NCI-H1694 treated with DMSO at 0.1 percent for 48 hours (cell line): Measurements from ENCODE around the gene RBM47.

Experiments
- DNase-seq: peaks from one replicate; lab custom pipeline; 2025; lab: John Stamatoyannopoulos, UW

The RBM47 gene

DNA sequence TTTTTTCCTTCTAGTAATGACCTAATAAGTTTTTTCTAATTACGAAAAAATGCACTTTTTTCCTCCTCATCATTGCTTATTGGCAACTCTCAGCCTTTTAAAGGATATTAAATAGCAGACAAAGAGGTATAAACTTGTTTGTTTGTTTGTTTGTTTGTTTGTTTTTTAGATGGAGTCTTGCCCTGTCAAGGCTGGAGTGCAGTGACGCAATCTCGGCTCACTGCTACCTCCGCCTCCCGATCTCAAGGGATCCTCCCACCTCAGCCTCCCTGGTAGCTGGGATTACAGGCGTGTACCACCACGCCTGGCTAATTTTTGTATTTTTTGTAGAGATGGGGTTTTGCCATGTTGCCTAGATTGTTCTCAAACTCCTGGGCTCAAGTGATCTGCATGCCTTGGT is 6.0 kb downstream of the RBM47 start:
- no peak for DNase-seq

GRCh38 chr4:40622913-40623312 is 6.8 kb downstream of the RBM47 start:
- DNase-seq, result no peak

DNA sequence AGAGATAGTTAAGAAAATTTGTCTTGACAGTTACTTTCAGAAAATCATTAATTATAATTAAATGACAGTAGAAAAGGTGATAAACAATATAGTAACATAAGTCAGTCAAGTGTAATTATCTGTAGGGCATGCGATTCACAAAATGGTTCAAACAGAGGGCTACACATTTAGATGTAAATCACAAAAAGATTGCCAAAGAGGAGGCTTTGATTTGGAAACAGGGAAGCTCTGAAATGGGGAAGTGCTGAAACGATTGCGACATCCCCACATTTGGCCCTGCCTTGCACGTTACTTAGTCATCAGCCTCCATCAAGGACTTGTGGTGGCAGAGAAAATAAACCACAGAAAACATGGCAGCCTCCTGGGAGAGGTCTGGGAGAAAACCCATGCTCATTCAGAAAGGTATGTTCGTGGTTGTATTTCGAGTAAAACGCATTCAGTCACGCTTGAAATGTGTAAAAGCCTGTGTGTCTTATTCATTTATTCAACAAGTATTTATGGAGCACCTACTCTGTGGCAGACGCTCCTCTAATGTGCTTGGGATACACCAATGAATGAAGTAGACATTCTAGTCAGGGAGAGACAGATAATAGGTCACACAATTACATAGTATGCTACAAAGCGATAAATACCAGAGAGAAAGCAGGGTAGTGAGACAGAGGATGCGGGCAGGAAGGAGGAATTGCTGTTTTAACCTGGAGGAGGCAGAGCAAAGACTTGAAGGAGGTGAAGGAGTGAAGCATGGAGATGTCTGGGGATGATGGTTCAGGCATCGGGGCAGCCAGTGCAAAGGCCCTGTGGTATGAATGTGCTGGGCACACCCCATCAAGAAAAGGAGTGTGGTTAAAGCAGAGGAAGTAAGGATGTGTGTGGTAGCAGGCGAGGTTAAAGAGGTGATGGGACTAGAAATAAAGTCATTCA is 7.8 kb downstream of the RBM47 start:
- no peak for DNase-seq

- DNase-seq, result no peak
These were observed 8.5 kb downstream of the RBM47 start for GRCh38 chr4:40621229-40621591.

DNA sequence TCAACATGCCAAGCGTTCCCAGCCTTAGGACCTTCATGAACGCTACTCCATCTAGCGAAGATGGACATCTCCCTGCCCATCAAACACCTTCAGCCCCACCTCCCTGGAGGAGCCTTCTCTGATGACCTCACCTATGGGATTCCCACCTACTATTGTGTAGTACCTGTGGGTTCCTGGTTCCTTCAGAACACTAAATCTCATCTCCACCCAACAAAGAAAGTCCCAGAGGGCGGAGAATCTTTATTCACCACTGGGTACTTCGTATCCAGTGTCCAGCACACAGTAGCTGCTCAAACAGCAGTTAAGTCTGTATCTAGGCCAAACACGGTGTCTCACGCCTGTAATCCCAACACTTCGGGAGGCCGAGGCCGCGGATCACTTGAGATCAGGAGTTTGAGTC is 10.1 kb downstream of the RBM47 start:
- DNase-seq, result no peak

GRCh38 chr4:40617872-40618271 is 11.8 kb downstream of the RBM47 start:
- DNase-seq, result no peak

- no peak for DNase-seq
These were observed 15.6 kb downstream of the RBM47 start for GRCh38 chr4:40614031-40614430.

- DNase-seq, result no peak
These were observed 16.2 kb downstream of the RBM47 start for GRCh38 chr4:40613456-40613855.

DNA sequence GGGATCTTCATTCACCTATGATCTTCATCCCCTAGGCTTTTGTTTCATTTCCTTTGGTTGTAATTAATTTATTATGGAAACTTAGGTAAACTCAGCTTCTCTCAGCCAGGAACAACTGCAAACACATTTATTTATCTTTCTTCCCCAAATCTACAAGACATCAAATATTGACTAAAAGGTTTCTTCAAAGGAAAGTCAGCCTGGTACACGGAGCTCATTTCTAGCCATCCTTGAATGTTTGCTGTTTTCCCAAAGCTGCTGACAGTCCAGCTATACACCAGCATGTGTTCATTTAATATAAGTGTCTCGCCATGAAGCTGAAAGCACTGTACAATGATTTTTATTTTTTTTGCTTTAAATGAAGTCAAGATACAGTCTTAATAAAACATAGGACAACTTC is 16.8 kb downstream of the RBM47 start:
- DNase-seq, result no peak

DNA sequence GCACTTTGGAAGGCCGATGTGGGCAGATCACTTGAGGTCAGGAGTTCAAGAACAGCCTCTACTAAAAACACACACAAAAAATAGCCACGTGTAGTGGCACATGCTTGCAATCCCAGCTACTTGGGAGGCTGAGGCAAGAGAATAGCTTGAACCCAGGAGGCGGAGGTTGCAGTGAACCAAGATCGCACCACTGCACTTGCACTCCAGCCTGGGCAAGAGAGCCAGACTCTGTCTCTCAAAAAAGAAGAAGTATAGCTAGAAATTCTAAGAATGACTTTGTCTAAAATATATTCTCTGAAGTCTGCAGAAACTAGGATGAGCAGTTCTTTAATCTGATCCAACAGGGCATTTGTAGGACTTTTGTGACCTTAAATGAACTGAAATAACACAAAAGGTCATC is 17.4 kb downstream of the RBM47 start:
- no peak for DNase-seq

DNA sequence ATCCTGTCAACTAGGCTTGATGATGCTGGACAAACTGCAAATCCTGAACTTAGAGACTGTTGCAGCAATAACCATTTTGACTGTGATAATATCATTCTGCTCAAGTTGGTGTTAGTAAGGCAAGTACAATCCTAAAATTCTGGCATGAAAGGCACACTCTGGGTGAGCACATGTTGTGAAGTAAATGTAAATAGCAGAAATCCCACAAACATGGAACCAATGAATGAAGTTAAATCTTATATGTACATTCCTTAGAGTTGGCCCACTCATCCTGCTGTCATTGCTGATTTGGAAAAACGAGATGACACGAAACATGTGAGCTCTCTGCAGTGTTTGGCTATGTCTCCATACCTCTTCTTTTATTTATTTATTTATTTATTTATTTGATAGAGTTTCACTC is 21.0 kb downstream of the RBM47 start:
- DNase-seq, result no peak

GRCh38 chr4:40607221-40607620 is 22.4 kb downstream of the RBM47 start:
- DNase-seq, result no peak

DNA sequence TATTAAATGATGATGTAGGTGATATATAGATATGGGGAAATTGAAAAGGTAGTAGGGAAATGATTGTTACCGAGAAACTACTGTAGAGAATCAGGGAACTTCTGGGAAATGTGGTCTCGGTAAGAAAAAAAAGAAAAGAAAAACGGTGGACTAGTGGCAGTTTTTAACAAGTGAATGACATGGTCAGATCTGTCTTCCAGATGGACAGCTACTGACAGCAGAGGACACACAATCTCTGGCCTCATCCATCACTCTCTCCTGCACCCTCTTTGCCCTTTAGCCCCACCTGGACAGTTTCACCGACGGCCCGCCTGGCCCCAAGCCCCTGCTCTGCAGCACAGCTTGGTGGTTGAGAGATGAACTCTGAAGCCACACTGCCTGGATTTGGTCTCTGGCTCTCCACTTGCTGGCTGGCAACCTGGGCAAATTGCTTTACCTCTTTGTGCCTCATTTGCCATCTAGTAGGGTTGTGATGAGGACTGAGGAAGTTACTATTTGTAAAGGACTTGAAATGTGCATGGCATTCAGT is 23.4 kb downstream of the RBM47 start:
- no peak for DNase-seq

- DNase-seq, result no peak
These were observed 26.4 kb downstream of the RBM47 start for GRCh38 chr4:40603281-40603680.

- DNase-seq, result no peak
These were observed 28.0 kb downstream of the RBM47 start for GRCh38 chr4:40601641-40602040.

DNA sequence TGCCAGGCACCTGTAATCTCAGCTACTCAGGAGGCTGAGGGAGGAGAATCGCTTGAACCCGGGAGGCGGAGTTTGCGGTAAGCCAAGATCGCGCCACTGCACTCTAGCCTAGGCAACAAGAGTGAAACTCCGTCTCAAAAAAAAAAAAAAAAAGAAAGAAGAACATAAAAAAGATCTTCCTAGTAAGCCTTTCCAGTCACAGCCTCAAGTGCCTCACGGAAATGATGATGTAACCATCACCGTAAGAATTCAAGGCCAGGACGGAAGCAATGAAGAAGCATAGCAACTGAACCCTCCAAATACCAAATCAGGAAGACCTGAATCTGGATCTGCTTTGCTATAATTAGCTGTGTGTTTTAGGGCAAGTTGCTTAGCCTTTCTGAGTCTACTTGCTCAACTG is 28.8 kb downstream of the RBM47 start:
- DNase-seq, result no peak

DNA sequence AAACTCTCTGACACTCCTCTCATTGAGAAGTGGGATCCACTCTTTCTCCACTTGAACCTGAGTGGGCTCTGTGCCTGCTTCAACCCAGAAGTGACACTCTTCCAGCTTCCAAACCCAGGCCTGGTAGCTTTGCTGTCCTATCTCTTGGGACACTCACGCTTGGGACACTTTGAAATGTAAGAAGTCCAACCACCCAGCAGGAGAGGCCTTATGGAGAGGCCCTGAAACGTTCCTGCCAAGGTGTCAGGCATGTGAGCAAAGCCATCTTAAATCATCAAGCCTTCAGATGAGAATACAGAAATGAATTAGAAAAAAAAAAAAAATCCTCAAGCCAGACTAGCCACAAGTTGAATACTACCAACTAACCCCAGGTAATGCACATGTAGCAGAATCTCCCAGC is 30.2 kb downstream of the RBM47 start:
- DNase-seq, result no peak

DNA sequence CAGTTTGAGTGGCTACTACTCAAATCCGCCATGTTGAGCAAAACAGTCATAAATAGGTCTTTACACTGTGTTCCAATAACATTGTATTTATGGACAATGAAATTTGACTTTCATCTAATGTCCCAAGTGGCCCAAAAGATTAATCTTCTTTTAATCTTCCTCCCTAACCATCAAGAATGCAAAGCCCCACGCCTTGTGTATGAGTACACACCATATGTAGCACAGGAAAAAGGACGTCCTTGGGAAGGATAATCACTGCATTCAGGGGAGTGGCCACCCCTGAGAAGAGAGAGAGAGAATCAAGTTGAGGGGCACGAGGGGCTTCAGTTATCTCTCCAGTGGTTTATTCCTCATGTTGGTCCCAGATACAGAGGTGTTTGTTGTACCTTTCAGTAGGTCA is 33.1 kb downstream of the RBM47 start:
- DNase-seq, result no peak

DNA sequence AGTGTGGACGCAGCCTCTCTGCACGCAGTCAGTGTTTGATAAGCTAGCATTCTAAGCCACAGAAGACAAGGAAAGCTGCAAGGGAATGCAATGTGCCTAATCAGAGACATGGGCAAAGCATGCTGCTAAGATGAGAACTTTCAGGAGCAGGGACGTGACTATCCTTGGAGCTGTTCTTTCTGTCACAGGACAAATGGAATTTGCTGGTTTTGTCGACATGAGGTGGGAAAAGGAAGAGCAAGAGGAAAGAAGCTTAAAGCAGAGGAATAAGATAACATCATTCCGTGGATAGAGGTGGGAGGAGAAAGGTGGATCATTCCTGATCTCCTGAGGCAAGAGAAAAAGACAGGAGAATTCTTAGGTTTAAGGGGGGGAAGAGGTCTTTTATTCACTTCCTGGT is 33.7 kb downstream of the RBM47 start:
- no peak for DNase-seq

DNA sequence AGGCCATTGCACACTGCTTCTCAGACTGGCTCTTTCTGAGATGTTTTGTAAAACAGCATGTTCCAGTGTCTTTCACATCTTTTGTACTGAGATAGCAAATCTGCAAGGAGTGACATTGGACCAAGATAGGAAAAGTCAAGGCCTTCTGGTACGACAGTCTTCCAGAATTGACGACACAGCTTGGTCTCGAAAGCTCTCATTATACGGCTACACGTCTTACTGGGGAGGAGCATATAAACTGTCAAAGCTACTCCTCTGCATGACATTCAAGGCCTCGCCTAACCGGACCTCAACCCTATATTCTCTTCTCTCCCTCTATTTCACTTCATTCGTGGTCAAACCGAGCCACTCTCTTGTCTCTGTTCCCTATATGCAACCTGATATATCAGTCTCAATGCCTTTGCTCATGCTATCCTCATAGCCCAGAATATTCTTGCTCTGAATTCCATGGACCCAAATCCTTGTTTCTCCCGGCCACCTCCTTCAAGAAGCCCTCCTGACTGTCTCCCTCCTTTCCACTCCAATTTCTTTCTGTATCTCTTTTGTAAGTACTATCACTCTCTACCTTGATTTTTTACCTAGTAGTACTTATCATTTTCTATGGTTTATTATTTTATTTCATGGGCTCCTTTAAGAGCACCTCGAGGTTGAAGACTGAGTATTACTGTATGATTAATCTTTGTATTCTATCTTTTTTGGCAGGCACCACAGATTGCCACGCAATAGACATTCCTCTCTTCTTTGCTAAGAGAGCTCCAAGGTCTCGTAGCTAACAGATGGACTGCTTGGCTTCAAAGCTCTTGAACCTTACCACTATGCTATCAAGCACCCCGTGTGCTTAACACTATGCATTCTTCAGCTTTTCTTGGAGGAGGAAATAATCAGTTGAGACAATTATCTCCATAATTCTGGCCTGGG is 35.1 kb downstream of the RBM47 start:
- no peak for DNase-seq

GRCh38 chr4:40592034-40592433 is 37.6 kb downstream of the RBM47 start:
- no peak for DNase-seq

DNA sequence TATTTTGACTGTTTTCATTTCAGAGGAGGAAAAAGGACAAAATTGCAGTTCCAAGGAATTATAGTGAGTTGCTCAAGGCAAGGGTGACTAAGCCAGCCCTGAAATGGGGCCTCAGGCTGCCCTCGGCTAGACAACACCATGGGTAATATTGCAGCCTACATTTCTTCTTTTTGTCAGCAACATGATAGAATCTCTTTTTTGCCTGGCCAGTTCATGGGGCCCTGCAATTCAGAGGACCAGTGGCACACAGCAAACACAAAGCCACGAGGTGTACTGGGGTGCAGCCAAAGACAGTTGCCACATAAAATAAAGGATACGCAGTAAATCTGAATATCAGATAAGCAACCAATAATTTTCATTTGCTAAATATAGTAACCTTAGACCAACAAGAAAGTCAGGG is 41.8 kb downstream of the RBM47 start:
- no peak for DNase-seq

DNA sequence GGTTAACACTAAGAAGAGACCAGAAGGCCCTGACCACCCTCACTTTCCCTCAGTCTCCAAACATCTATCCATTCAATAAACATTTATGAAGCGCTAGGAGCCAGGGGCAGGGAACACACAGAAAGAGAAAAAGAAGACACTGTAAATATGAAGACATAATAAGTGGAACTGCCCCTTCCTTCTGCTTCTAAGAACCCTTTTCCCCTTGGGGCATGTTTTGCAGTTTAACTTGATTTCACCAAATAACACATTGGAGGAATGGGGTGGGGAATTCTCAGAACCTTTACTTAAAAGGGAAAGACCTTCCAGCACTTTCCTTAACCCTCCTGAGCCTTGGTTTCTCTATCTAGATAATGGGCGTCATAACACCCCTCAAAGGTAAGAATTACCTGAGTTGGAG is 42.3 kb downstream of the RBM47 start:
- no peak for DNase-seq
